ENCODE data around the gene SPAG9.

The SPAG9 gene

DNA sequence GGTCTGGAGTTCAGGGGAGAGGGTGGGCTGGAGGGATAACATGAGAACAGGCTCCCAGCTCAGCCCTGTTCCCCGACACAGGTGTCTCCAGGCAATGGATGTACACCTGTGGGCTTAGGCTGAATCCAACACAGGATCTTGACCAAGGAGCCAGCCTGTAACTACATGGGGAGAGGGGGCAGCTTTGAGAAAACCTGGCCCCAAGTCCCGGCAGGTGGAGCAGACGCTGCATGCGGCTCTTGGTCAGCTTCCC lies 181.2 kb downstream of the SPAG9 start:
- no peak for DNase-seq (ENCODE audit: low read depth, low spot score)

DNA sequence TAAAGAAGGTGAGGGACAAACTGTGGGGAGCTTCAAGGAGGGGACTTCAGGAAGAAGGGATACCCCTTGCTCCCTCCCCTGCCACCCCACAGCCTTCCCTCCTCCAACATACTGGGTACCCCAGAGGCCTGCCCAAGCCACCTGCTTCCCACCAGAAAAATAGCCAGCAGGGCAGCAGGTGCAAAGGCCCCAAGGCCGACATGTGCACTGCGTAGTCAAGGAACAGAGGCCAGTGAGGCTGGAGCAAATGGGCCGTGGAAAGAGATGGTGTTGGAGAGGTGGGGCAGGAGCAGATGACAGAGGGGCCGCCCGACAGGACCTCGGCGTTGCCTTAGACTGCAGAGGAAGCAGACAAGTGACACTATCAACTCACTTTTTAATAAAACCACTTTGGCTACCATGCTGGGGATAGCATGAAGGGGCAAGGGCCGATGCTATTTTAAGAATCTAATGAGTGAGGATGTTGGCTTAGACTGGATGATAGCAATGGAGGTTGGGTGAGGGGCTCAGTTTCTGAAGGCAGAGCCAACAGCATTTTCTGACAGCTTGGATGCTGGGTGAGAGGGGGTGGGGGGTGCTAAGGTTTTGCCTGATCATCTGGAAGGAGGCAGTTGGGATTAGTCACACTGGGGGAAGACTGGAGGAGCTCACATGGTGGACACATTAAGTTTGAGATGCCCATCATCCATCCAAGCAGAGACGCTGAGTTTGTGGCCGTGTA lies 181.7 kb downstream of the SPAG9 start:
- DNase-seq (ENCODE audit: low read depth, low spot score): no peak

DNA sequence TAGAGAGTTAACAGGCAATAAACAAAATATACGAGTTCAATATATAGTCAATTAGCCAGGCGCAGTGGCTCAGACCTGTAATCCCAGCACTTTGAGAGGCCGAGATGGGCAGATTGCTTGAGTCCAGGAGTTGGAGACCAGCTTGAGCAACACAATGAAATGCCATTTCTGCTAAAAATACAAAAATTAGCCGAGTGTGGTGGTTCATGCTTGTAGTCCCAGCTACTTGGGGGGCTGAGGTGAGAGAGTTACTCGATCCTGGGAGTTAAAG lies 184.7 kb downstream of the SPAG9 start:
- no peak for DNase-seq (ENCODE audit: low read depth, low spot score)

DNA sequence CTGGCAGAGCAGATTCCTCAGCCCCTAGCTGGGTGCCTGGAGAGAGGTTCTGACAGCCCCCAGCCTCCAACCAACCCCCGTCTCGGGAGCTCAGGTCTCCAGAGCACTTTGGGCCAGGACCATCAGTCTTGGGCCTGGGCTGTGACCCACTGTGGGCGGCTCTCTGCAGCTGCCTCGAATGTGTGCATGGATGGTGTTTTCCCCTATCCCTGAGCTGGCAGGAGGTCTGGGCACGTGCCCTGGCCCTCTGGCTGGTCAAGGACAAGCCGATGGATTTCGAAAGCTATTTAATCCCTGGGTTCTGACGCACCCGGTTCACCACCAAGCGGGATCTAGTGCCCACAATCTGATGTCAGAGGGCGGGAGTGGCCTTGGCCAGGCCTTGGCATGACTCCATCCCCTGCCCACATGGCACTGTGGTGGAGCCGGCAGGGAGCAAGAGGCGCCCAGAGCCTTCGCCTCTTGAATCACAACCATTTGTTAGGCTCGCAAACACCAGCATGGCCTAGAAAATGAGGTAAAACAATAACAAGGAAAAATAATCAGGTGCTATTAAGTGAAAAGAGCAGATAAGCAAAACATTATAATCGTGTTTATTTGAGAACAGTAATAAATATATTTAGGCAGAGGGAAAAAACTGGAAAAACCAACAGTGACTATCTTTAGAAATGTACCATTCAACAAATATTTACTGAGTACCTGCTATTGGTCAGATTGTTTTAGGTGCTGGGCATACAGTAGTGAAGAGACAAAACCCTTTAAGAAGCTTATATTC lies 185.3 kb downstream of the SPAG9 start:
- DNase-seq (ENCODE audit: low read depth, low spot score): no peak

DNA sequence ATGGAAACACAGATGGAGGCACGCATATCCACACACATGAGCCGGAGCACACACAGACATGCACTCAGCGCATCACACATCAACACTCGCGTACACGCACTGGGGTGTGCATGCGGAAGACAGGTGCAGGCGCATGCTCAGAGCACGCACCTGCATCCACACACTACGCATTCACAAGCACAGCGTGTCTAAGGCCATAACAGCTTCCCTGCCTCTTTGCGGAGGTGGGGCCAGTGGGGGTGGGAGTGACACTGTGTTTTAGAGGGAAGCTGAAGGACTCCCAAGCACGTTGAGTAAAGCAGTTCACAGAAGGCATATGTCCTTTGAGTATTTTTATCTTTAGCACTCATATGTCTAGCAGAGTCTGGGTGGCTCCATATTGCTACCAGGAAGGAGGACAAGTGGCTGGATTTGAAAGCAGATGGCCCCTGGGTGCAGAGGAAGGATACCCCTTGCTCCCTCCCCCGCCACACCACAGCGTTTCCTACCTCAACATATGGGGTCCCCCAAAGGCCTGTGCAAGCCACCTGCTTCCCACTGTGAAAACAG lies 185.9 kb downstream of the SPAG9 start:
- DNase-seq (ENCODE audit: low read depth, low spot score): no peak

DNA sequence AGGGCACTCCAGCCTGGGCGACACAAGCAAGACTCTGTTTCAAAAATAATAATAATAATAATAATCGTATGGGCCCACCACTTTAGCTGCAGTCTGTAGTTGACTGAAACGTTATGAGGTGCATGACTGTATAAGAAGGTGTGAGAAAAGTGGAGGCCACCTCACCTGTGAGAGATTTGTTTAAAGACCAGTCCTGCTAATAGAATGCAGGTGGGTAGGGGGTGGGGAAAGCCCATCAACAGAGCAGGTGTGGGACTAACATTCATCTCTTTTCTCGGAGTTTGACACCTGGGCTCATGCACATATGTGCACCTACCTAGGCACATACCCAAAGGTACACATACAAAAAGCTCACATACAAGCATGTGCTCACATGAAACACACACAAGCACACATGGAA lies 186.5 kb downstream of the SPAG9 start:
- DNase-seq (ENCODE audit: low read depth, low spot score): no peak

DNA sequence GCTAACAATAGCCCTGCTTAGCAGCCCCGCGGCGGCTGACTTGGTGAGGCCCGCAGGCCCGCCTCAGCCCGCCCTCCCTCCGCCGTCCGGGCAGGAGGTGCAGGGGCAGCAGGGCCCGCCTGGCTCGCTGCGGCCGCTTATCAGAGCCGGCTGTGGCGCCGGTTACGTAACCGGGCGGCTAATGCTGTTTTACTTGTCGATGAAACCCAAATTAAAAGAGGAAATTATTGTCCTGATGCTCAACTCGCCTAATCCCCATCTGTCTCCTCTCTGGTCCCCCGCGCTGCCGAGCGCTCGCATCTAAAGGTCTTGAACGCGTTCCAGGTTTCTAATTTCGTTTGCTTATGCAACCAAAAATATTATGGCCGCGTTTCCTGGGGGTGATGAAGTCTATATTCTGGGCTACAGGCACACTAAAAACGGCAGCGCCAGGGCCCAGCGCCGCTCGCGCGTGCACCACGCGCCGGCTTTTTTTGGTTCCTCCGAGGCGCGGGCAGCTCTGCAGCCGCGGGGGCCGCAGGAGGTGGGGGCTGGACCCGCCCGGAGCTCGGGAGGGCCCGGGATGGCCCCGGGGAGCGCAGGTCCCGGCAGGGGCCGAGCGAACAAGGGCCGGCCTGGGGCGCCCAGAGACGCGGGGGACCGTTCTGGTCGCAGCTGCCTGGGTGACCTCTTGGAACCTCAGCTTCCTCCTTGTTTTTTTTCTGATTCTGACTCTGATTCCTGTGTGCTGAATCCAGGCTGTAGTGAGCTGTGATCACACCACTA lies 189.3 kb downstream of the SPAG9 start:
- peak; percentile 84 for DNase-seq (ENCODE audit: low read depth, low spot score)

DNA sequence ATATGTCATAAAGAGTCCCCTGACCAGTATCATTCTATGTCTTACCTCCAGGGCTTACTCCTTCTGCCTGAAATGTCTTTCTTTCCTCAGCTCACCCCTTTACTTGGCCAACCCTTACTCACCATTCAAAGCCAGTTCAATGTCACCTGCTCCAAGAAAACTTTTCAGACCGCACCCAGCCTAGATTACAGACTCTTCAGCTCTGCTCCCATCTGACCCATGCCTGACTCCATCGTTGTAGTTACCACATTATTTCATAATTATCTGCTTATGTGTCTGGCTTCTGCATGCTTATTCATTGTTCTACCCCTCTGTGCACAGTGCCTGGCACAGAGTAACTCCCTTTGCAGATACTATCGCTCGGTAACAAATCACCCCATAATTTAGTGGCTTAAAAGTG lies 192.0 kb downstream of the SPAG9 start:
- no peak for DNase-seq (ENCODE audit: low read depth, low spot score)

DNA sequence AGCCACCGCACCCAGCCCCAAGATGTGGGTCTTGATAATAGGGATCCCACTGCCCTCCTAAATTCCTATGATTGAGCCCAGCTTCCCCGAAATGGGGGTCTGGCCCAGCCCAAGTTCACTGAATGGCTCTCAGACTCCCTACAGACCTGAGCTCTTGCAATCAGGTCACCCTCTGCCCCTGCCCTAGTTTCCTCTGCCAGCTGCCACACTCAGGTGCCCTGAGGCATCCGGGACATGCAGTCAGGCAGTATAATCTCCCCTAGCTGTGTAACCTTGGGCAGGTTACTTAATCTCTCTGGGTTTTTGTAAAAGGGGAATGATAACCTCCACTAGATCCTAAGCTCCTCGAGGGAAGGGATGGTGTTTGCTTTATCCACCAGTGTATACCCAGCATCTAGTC lies 193.4 kb downstream of the SPAG9 start:
- DNase-seq (ENCODE audit: low read depth, low spot score): no peak

DNA sequence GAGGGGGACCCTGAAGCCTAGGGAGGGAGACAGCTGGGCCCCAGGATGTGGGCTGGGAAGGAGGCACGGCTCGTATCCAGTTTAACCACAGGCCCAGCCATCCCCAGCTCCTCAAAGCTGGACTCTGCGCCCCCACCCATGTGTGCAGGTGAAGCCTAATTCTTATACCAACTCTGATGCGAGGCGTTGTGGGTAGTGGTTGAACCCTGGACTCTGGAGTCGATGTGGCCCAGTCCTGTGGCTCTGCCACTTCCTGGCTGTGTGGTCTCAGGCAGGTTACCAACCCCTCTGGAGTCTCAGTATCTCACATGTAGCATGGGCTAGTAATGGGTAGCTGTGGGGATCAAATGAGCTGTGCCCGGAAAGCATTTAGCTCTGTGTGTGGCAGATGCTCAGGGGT lies 194.1 kb downstream of the SPAG9 start:
- no peak for DNase-seq (ENCODE audit: low read depth, low spot score)

DNA sequence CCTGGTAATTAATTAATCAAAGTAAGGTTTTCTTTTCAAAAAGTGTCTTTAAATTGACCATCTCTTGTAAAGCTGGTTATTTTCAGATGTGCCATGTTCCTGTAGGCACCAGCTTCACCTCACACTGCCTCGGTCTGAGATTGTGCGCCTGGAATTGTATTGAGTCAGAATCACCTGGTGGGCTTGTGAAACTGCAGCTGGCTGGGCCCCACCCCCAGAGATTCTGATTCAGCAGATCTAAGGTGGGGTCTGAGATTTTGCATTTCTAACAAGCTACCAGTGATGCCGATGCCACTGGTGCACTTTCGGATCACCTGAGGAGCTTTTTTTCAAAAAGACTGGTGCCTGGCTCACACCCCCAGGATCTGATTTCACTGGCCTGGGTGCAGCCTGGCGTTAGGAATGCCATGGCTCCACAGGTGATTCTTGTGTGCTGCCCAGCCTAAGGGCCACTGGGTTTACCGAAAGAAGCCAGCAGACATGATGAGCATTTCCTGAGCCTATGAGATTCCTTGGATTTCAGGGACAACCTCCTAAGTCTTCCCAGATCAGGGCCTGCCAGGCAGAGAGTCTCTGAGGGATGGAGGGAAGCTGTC lies 195.3 kb downstream of the SPAG9 start:
- no peak for DNase-seq (ENCODE audit: low read depth, low spot score)

DNA sequence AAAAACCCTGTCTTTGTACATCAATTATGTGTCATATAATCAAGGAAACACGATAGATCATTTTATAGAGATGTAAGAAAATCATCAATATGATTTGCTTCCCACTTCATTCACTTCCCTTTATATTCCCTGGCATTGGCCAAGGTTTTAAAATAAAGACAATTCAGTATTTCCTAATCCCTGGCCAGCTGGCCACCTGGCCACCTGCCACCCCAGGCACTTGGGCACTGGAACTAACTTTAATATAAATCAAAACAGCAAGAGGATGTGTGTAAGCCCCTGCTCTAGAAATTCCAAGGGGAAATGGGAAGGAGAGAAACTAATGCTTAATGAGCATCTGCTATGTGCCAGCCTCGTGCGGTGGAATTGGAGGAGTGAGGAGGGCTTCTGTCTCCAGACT lies 195.9 kb downstream of the SPAG9 start:
- no peak for DNase-seq (ENCODE audit: low read depth, low spot score)

DNA sequence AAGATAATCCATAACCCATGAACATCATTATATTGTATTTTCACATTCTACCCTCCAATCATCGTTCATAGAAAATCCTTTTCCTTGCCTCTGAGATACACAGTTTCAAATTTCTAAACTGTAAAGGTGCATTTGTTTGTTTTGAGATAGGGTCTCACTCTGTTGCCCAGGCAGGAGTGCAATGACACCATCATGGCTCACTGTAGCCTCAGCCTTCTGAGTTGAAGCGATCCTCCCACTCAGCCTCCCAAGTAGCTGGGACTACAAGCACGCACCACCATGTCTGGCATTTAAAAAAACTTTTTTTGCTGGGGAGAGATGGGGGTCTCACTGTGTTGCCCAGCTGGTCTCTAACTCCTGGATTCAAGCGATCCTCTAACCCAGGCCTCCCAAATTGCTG lies 196.4 kb downstream of the SPAG9 start:
- DNase-seq (ENCODE audit: low read depth, low spot score): no peak

DNA sequence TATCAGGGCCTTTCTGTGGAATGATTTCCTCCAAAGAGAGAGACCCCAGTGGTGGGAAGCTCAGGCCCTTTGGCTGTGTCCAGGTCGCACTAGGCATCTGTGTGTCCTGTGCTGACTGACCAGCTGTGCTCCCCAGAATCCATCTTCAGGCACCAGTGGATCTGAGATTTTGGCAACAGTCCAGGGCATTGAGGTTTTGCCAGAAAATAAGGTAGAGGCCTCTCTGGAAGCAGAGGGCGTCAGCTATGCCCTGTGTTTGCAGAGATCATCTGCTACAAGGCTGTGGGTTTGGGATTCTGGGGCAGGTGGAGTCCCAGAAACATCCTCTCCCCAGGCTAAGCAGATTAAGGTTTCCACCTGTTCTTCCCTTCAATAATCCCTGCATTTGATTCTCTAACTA lies 197.1 kb downstream of the SPAG9 start:
- DNase-seq (ENCODE audit: low read depth, low spot score): no peak

DNA sequence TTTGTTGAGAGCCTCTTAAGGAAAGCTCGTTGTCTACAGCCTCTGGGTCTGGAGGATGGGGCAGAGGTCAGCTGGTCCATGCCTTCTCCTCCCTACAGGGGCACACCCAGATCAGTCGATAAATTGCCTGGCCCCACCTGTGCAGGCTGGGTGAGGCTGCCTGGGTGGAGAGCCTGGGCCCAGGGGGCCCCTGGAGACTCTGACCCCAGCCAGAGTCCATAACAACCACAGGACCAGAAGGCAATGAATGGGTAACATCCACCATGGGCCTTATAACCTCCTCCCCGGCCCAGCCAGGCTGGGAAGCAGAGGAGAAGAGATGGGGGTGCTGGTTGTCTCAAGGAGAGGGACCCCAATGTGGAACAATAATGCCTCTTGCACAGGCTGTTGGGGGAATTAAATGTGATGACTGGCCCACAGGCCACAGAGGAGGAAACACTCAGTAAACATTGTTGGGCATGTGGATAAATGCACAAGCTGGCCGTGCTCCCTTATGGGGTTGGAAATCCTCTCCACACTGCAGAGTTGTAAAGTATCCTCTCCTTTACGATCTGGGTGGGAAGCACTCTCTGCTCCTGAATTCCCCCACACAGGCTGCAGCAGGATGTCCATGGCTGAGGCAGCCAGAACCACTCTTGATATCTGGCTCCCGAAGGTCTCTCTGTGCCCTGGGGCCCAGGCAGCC lies 197.8 kb downstream of the SPAG9 start:
- DNase-seq (ENCODE audit: low read depth, low spot score): no peak

DNA sequence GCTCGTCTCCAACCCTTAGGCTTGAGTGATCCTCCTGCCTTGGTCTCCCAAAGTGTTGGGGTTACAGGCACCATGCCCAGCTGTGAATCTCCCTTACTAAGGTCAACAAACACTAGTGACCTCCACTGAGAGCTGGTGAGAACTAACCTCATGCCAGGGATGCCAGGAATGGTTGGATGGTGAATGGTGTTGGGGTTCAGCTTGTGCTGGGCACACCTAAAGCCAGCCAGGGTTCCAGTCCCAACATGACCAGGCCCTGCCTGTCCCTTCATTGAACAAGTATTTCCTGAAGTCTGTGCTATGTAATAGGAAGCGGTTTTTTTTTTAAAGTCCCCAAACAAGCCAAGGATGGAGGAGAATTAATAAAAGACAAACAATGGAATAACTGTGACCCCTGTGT lies 198.6 kb downstream of the SPAG9 start:
- no peak for DNase-seq (ENCODE audit: low read depth, low spot score)

DNA sequence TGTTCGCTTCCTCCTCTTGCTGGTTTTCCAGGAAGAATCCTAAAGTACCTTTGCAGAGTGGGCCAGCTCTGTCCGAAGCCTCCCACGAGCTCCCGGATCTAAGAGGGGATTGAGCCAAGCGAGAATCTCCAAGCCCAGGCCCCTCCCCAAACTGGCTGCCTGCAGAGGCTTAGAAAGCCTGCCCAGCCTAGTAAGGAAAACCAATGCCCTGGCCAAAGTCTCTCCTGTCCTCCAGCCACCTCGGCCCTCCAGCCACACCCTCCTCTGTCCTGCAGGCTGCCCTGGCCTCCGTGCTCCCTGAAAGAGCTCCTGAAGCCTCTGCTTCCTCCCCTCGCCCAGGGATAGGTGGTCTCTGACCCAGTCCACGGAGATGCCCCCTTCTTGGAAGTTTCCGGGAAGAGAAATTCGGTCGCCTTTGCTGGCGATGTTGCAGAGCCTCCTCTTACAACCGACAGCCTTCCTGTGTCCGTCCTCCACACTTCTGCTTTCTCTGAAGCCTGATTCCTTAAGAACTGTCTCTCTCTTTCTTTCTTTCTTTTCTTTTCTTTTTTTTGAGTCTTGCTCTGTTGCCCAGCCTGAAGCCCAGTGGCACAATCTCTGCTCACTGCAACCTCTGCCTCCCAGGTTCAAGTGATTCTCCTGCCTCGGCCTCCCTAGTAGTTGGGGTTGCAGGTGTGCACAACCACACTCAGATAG lies 199.6 kb downstream of the SPAG9 start:
- no peak for DNase-seq (ENCODE audit: low read depth, low spot score)

DNA sequence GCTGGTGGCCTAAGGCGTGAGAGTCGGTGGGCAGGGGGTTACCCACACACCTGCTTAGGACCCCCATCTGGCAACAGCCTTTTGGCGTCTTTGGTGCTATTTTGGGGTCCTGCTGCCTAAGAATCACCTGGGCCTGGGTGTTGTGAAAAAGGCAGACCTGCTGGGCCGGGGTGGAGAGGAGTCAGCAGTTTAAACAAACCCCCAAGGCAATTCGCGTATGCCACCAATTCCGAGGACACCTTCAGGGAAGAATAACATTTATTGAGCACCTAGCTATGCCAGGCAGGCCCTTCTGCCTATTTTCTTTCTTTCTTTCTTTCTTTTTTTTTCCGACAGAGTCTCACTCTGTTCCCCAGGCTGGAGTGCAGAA lies 200.6 kb downstream of the SPAG9 start:
- no peak for DNase-seq (ENCODE audit: low read depth, low spot score)

DNA sequence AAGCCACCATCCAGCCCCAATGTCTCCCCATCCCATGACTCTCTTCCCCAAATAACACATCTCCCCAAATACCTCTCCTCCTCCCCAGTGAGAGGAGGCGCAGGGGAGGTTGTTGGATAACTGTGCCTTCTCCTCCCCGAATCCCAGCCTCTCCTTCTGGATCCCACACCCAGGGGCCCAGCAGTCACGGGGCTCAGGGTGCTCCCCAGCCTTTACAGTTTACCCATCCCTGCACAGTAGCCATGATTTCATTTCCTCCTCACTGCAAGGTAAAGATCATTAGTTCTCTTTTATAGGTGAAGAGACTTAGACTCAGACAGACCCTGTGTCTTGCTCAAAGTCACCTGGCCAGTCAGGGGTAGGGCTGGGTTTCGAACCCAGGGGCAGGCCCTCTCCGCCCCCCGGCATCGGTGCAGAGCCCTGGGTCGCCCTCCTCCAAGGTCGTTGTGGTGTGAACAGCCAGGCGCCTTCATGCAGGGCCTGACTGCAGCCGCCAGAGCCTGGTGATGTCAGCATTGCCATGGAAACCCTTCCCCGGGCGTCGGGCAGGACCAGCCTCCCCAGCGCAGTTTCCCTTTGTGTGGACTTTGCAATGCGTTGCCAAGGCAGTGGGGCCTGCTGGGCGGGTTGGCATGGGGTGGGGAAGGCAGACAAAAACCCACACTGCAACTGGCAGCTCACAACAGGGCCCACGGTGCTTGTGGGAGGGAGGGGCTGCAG lies 201.2 kb downstream of the SPAG9 start:
- DNase-seq (ENCODE audit: low read depth, low spot score): peak; percentile 90

DNA sequence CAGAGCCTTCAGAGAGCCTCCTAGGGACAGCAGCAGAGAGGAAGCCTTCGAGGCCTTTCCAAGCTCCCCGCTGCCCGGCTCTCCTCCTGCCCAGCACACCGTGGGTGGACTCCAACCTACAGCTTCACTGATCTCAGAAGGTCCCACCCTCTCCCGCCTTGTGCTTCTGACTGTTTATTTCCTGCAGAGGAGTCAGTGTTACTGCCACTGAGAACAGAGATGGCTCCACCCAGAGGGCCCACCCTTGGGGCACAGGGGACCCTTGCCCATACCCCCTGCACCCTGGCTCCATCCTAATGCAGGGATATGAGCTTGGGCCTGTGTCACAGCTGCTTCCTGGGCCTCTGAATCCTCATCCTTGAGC lies 201.8 kb downstream of the SPAG9 start:
- DNase-seq (ENCODE audit: low read depth, low spot score): no peak

Measured in ELF-1 (cell line).